SK-N-SH (cell line): Measurements from ENCODE around the gene JMJD1C. TPM values are rescaled to one million over a fixed set of nuclear protein-coding genes. Genes with fewer than 3 reads are reported as not detected.

Source experiments
- CTCF ChIA-PET: fragments of 300-600, 350-600 bp; formaldehyde crosslinking; extraction: SDS; loops from one replicate; lab custom pipeline; 2021; lab: Yijun Ruan, JAX
- POLR2A ChIA-PET: fragments of 350-600 bp; sonication (Branson Sonifier 250); formaldehyde crosslinking; extraction: SDS; loops from one replicate; lab custom pipeline; 2020; ENCODE audit warnings: antibody characterized with exemption, inconsistent platforms; lab: Yijun Ruan, JAX
- DNase-seq: peaks from one replicate; pipeline ENCODE4 v3.0.0; 2012
- H2AFZ ChIP-seq: fragments of 200-600 bp; sonication (generic); 2 replicates; pipeline ENCODE4 v1.8.1; 2016; ENCODE audit warnings: antibody characterized with exemption, mild to moderate bottlenecking, low read depth
- H3F3A ChIP-seq: fragments of 200-600 bp; sonication (generic); replicated peaks from 2 replicates; pipeline ENCODE3; 2016; ENCODE audit warnings: antibody characterized with exemption, mild to moderate bottlenecking; ENCODE audit not compliant: insufficient read depth
- H3K27ac ChIP-seq, 2 experiments: fragments of 200-500 bp in 1 of 2; fragments of 200-600 bp in 1 of 2; sonication (Bioruptor generic) in 1 of 2; sonication (generic), shearing (Covaris generic) in 1 of 2; 2 replicates each; pipeline versions ENCODE4 v1.5.1 to v1.6.1; 2014 to 2016; ENCODE audit warnings: low read depth in 2 of 2, inconsistent platforms in 1 of 2, low read length in 1 of 2, mild to moderate bottlenecking in 1 of 2, mixed read lengths in 1 of 2
- H3K27me3 ChIP-seq: fragments of 200-600 bp; sonication (generic), shearing (Covaris generic); 2 replicates; pipeline ENCODE4 v1.6.1; 2016; ENCODE audit warnings: mixed run types; ENCODE audit not compliant: insufficient read depth
- H3K36me3 ChIP-seq, 2 experiments: fragments of 200-500 bp in 1 of 2; fragments of 200-600 bp in 1 of 2; sonication (Bioruptor generic) in 1 of 2; sonication (generic) in 1 of 2; replicated peaks in 1 of 2; 2 replicates each; pipeline versions ENCODE3 to v1.5.1; 2014 to 2016; ENCODE audit warnings: low read length in 1 of 2, mild to moderate bottlenecking in 1 of 2; ENCODE audit not compliant: insufficient read depth in 2 of 2, control insufficient read depth in 1 of 2
- H3K4me1 ChIP-seq, 2 experiments: fragments of 200-500 bp in 1 of 2; fragments of 200-600 bp in 1 of 2; sonication (Bioruptor generic) in 1 of 2; sonication (generic), shearing (Covaris generic) in 1 of 2; 2 replicates each; pipeline versions ENCODE4 v1.5.1 to v1.6.1; 2014 to 2016; ENCODE audit warnings: low read depth in 1 of 2, low read length in 1 of 2, mixed run types in 1 of 2; ENCODE audit not compliant: insufficient read depth in 2 of 2, control insufficient read depth in 1 of 2
- H3K4me2 ChIP-seq: fragments of 200-600 bp; sonication (generic), shearing (Covaris generic); 2 replicates; pipeline ENCODE4 v1.6.1; 2017; ENCODE audit warnings: mixed run types
- H3K4me3 ChIP-seq, 2 experiments: fragments of 200-500 bp in 1 of 2; fragments of 200-600 bp in 1 of 2; sonication (Bioruptor generic) in 1 of 2; sonication (generic), shearing (Covaris generic) in 1 of 2; 2 replicates each; pipeline versions ENCODE4 v1.5.1 to v1.8.1; 2014 to 2016; ENCODE audit warnings: low read depth in 2 of 2, inconsistent platforms in 1 of 2, low read length in 1 of 2, mild to moderate bottlenecking in 1 of 2, mixed read lengths in 1 of 2, moderate library complexity in 1 of 2
- H3K79me2 ChIP-seq: fragments of 200-600 bp; sonication (generic); 2 replicates; pipeline ENCODE4 v1.8.1; 2017; ENCODE audit warnings: mild to moderate bottlenecking; ENCODE audit not compliant: insufficient read depth
- H3K9ac ChIP-seq: fragments of 200-600 bp; sonication (generic); 2 replicates; pipeline ENCODE4 v1.6.1; 2017; ENCODE audit warnings: mixed run types
- H3K9me2 ChIP-seq: fragments of 200-600 bp; sonication (generic); 2 replicates; pipeline ENCODE4 v1.6.1; 2017; ENCODE audit warnings: mixed run types
- H3K9me3 ChIP-seq: fragments of 200-600 bp; sonication (generic); 2 replicates; pipeline ENCODE4 v1.6.1; 2017; ENCODE audit warnings: mixed run types, mild to moderate bottlenecking, moderate library complexity
- H4K20me1 ChIP-seq: fragments of 200-600 bp; sonication (generic); 2 replicates; pipeline ENCODE4 v1.6.1; 2017; ENCODE audit warnings: mild to moderate bottlenecking, mixed run types; ENCODE audit not compliant: insufficient read depth
- ELF1 ChIP-seq: IDR thresholded peaks from 2 replicates; pipeline ENCODE4 v1.4.0; 2012
- EP300 ChIP-seq, 2 experiments: IDR thresholded peaks; 2 replicates each; pipeline versions ENCODE4 v1.4.0 to v1.6.1; 2012; ENCODE audit warnings: borderline replicate concordance in 1 of 2, low read depth in 1 of 2, low read length in 1 of 2
- FOSL2 ChIP-seq: IDR thresholded peaks from 2 replicates; pipeline ENCODE4 v1.4.0; 2012; ENCODE audit warnings: low read depth, mild to moderate bottlenecking, moderate library complexity, borderline replicate concordance
- GATA2 ChIP-seq: sonication (generic); formaldehyde crosslinking; IDR thresholded peaks from 2 replicates; pipeline ENCODE4 v1.5.0; 2020; ENCODE audit warnings: mild to moderate bottlenecking, missing genetic modification reagents
- IRF3 ChIP-seq: fragments of 150-350 bp; IDR thresholded peaks from 2 replicates; pipeline ENCODE4 v1.6.1; 2016; ENCODE audit warnings: mild to moderate bottlenecking, low read depth, low read length
- MEF2A ChIP-seq: IDR thresholded peaks from 2 replicates; pipeline ENCODE4 v1.4.0; 2012; ENCODE audit warnings: low read depth, borderline replicate concordance
- MXI1 ChIP-seq: IDR thresholded peaks from 2 replicates; pipeline ENCODE4 v1.6.1; 2012; ENCODE audit warnings: mild to moderate bottlenecking, low read depth, low read length, improper control_type of control experiment
- NRF1 ChIP-seq: IDR thresholded peaks from 2 replicates; pipeline ENCODE4 v1.6.1; 2012; ENCODE audit warnings: low read depth, mild to moderate bottlenecking, low read length
- RCOR1 ChIP-seq: fragments of 150-350 bp; IDR thresholded peaks from 2 replicates; pipeline ENCODE4 v1.6.1; 2017; ENCODE audit warnings: antibody characterized with exemption, low read length
- REST ChIP-seq: IDR thresholded peaks from 2 replicates; pipeline ENCODE4 v1.6.1; 2012; ENCODE audit warnings: mild to moderate bottlenecking, low read depth, low read length, moderate library complexity
- TAF1 ChIP-seq: IDR thresholded peaks from 2 replicates; pipeline ENCODE4 v1.6.1; 2012; ENCODE audit warnings: low read depth, mild to moderate bottlenecking, low read length, moderate library complexity, borderline replicate concordance
- TEAD4 ChIP-seq: IDR thresholded peaks from 2 replicates; pipeline ENCODE4 v1.4.0; 2012; ENCODE audit warnings: mild to moderate bottlenecking, borderline replicate concordance; ENCODE audit not compliant: insufficient read depth
- ZBTB33 ChIP-seq: IDR thresholded peaks from 2 replicates; pipeline ENCODE4 v1.4.0; 2012; ENCODE audit warnings: low read depth, borderline replicate concordance
- WGBS: methylation state at CpG from one replicate; pipeline ENCODE4 v1.1.6; 2017; ENCODE audit warnings: low lambda C conversion rate; 5-methylcytosine and 5-hydroxymethylcytosine counted together
- polyA plus RNA-seq, 3 experiments: library from polyadenylated mRNA; depleted of rRNA; stranded (reverse); fragments of >200 nt; gene quantifications; 2 replicates each; pipeline ENCODE4 v1.2.3, GENCODE V29; 2012
- TF ChIP-seq, protein P1 (sequence below): IDR thresholded peaks from 2 replicates; pipeline ENCODE4; 2012
- TF ChIP-seq, protein P2 (sequence below): IDR thresholded peaks from 2 replicates; pipeline ENCODE4 v1.4.0; 2012; ENCODE audit warnings: low read depth, borderline replicate concordance

JMJD1C gene
- polyA plus RNA-seq, 1 of the 3 experiments (the other 2 are of a cell fraction) = 11.7 TPM

DNA sequence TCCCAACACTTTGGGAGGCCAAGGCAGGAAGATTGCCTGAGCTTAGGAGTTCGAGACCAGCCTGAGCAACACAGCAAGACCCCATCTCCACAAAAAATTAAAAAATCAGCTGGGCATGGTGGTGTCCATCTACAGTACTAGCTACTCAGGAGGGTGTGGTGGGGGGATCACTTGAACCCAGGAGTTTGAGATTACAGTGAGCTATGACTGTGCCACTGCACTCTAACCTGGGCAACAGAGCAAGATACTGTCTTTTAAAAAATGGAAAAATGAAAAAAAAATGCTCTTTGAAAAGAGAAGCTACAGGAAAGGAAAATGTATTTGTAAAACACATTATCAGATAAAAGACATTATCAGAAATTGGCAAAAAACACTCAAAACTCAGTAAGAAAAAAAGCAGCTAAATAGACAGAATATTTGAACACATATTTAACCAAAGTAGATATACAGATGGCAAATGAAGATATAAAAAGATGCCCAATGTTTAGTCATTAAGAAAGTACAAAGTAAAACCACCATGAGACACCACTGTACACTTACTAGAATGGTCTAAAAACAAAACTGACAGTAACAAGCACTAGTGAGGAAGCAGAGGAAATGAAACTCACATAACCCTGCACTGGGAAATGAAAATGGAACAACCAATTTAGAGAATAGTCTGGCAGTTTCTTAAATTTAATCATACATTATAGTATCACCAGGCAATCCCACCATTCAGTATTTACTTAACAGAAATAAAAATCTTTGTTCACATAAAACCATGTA lies 292.1 kb downstream of the JMJD1C start:
- no peak for DNase-seq
- Histone ChIP-seq H3F3A (peaks cover 24% of the 10 kb centered on the region), H3K4me1 (peaks cover 0 to 5% of the 10 kb centered on the region in 2 experiments; a peak in 2 of 4 replicates), H2AFZ (no peak overlapping the region), H3K9ac (no peak overlapping the region), H3K36me3 (peaks cover 69 to 87% of the 10 kb centered on the region in 2 experiments), H3K79me2 (no peaks in the 10 kb centered on the region), H3K9me3 (no peaks in the 10 kb centered on the region), H3K4me3 (no peak overlapping the region), H3K27me3 (no peaks in the 10 kb centered on the region), H3K4me2 (no peak overlapping the region), H3K27ac (no peak overlapping the region), H4K20me1 (no peaks in the 10 kb centered on the region), H3K9me2 (no peaks in the 10 kb centered on the region)
- ChIA-PET POLR2A (interaction anchor here (0.6 kb wide), 1 partner anchor 458 kb away, joined by 3 read pairs; no protein-coding TSS in a partner anchor), CTCF (interaction anchor here (0.9 to 2.8 kb wide), 2 partner anchors 547 to 580 kb away, joined by 3 to 15 read pairs; no protein-coding TSS in a partner anchor)
- 100% methylated on average over 1 of the region's 1 CpG for WGBS
- TF ChIP-seq EP300 (IDR thresholded peaks at IDR 0.05; ENCODE audit: borderline replicate concordance in 1 of 2, low read depth in 1 of 2, low read length in 1 of 2) (no peak), TAF1 (no peak), ZBTB33 (no peak), GATA2 (CRISPR knock-in tag) (no peak), REST (no peak), NRF1 (no peak), MEF2A (no peak), TEAD4 (no peak), IRF3 (no peak), MXI1 (no peak), ELF1 (no peak), RCOR1 (no peak), FOSL2 (no peak)
- TF ChIP-seq, protein P1, sequence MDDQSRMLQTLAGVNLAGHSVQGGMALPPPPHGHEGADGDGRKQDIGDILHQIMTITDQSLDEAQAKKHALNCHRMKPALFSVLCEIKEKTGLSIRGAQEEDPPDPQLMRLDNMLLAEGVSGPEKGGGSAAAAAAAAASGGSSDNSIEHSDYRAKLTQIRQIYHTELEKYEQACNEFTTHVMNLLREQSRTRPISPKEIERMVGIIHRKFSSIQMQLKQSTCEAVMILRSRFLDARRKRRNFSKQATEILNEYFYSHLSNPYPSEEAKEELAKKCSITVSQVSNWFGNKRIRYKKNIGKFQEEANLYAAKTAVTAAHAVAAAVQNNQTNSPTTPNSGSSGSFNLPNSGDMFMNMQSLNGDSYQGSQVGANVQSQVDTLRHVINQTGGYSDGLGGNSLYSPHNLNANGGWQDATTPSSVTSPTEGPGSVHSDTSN = no peak
- TF ChIP-seq, protein P2, sequence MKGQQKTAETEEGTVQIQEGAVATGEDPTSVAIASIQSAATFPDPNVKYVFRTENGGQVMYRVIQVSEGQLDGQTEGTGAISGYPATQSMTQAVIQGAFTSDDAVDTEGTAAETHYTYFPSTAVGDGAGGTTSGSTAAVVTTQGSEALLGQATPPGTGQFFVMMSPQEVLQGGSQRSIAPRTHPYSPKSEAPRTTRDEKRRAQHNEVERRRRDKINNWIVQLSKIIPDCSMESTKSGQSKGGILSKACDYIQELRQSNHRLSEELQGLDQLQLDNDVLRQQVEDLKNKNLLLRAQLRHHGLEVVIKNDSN = no peak
